ENCODE data around the gene LINGO4. TPM values are rescaled to one million over a fixed set of nuclear protein-coding genes. Genes with fewer than 3 reads are reported as not detected.
"Not testable (repeated sequence)": the region's sequence is repeated elsewhere in the genome, so short reads cannot be mapped to it uniquely, and the experiment has no call there.

LINGO4 gene
- total RNA-seq, 1 donor from 2014 or later: under 0.01 TPM

- no peaks in the 10 kb centered on the region for H3K36me3 ChIP-seq (ENCODE audit: control insufficient read depth in 3 of 3, insufficient read depth in 3 of 3, low read length in 3 of 3)
- H3K9me3 ChIP-seq (ENCODE audit: control insufficient read depth in 3 of 3, low read length in 3 of 3): no peaks in the 10 kb centered on the region
- no peaks in the 10 kb centered on the region for H3K27me3 ChIP-seq (ENCODE audit: control insufficient read depth in 3 of 3, insufficient read depth in 3 of 3, low read length in 3 of 3)
- peak overlapping the region; percentile 54 for H3K27ac ChIP-seq (ENCODE audit: low read depth, low read length)
- peak overlapping the region; percentile 85 to 99 (median 98) for H3K4me3 ChIP-seq (ENCODE audit: low read length in 3 of 3)
- H3K9ac ChIP-seq (ENCODE audit: low read depth in 1 of 3, low read length in 3 of 3): peak overlapping the region; percentile 75 to 84 (median 79)
- peaks cover 8 to 18% (median 9%) of the 10 kb centered on the region in 3 donors for H3K4me1 ChIP-seq (ENCODE audit: control insufficient read depth in 3 of 3, insufficient read depth in 3 of 3, low read length in 3 of 3)
These were observed 14.1 kb downstream of the LINGO4 start for GRCh38 chr1:151790940-151791651.

GRCh38 chr1:151790071-151790939 lies 14.9 kb downstream of the LINGO4 start, which contains the start of gene TDRKH:
TSS of gene TDRKH (minus strand) at chr1:151790500. CDS start at chr1:151783022, 7,478 bp downstream.
- Histone ChIP-seq H3K9ac (ENCODE audit: low read depth in 1 of 3, low read length in 3 of 3) (peak within 1 kb of the TSS; percentile 75 to 84 (median 81)), H3K27me3 (ENCODE audit: control insufficient read depth in 3 of 3, insufficient read depth in 3 of 3, low read length in 3 of 3) (no peaks in the 10 kb centered on the region), H3K36me3 (ENCODE audit: control insufficient read depth in 3 of 3, insufficient read depth in 3 of 3, low read length in 3 of 3) (no peaks in the 10 kb centered on the region), H3K9me3 (ENCODE audit: control insufficient read depth in 3 of 3, low read length in 3 of 3) (no peaks in the 10 kb centered on the region), H3K27ac (ENCODE audit: low read depth, low read length) (peak within 1 kb of the TSS; percentile 54), H3K4me3 (ENCODE audit: low read length in 3 of 3) (peak within 1 kb of the TSS; percentile 87 to 99 (median 98)), H3K4me1 (ENCODE audit: control insufficient read depth in 3 of 3, insufficient read depth in 3 of 3, low read length in 3 of 3) (peaks cover 8 to 18% (median 9%) of the 10 kb centered on the region in 3 donors)

DNA sequence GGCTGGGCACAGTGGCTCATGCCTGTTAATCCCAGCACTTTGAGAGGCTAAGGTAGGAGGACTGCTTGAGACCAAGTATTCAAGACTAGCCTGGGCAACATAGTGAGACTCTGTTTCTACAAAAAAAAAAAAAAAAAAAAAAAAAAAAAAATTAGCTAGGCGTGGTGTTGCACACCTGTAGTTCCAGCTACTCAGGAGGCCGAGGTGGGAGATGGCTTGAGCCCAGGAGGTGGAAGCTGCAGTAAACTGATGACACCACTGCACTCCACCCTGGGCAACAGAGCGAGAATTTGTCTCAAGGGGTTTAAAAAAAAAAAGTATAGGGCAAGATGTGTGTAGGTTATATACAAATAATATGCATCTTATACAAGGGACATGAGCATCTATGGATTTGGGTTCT lies 17.5 kb downstream of the LINGO4 start:
- H3K36me3 ChIP-seq (ENCODE audit: control insufficient read depth in 3 of 3, insufficient read depth in 3 of 3, low read length in 3 of 3): no peaks in the 10 kb centered on the region
- H3K27me3 ChIP-seq (ENCODE audit: control insufficient read depth in 3 of 3, insufficient read depth in 3 of 3, low read length in 3 of 3): no peaks in the 10 kb centered on the region
- no peak overlapping the region for H3K27ac ChIP-seq (ENCODE audit: low read depth, low read length)
- H3K9me3 ChIP-seq (ENCODE audit: control insufficient read depth in 3 of 3, low read length in 3 of 3): no peaks in the 10 kb centered on the region
- peaks cover 8 to 18% (median 9%) of the 10 kb centered on the region in 3 donors for H3K4me1 ChIP-seq (ENCODE audit: control insufficient read depth in 3 of 3, insufficient read depth in 3 of 3, low read length in 3 of 3)
- no peak overlapping the region for H3K9ac ChIP-seq (ENCODE audit: low read depth in 1 of 3, low read length in 3 of 3)
- H3K4me3 ChIP-seq (ENCODE audit: low read length in 3 of 3): no peak overlapping the region

DNA sequence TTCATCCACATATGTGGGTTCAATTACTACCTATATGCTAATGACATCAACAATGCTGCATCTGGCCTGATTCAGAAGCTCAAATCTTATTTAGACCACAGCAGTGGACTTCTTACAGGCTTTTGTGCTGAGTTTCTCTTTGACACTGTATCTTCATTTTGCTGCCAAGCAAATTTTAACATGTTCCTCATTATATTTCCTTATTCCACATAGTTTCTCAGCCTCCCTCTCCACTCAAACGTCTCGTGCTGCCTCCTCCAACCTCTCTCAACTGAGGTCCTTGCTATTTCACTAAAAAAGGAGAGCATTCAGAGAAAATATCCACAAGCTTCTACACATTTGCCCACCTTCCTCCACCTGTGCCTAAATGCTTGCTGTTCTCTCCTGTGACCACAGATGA lies 21.4 kb downstream of the LINGO4 start:
- Histone ChIP-seq H3K9me3 (ENCODE audit: control insufficient read depth in 3 of 3, low read length in 3 of 3) (no peaks in the 10 kb centered on the region), H3K4me1 (ENCODE audit: control insufficient read depth in 3 of 3, insufficient read depth in 3 of 3, low read length in 3 of 3) (peaks cover 0 to 2% (median 0%) of the 10 kb centered on the region in 3 donors), H3K4me3 (ENCODE audit: low read length in 3 of 3) (no peak overlapping the region), H3K27ac (ENCODE audit: low read depth, low read length) (no peak overlapping the region), H3K9ac (ENCODE audit: low read depth in 1 of 3, low read length in 3 of 3) (no peak overlapping the region), H3K36me3 (ENCODE audit: control insufficient read depth in 3 of 3, insufficient read depth in 3 of 3, low read length in 3 of 3) (peaks cover under 1 to 17% (median 16%) of the 10 kb centered on the region in 3 donors), H3K27me3 (ENCODE audit: control insufficient read depth in 3 of 3, insufficient read depth in 3 of 3, low read length in 3 of 3) (no peaks in the 10 kb centered on the region)

- Histone ChIP-seq H3K4me3 (ENCODE audit: low read length in 3 of 3) (no peak overlapping the region), H3K9ac (ENCODE audit: low read depth in 1 of 3, low read length in 3 of 3) (no peak overlapping the region), H3K9me3 (ENCODE audit: control insufficient read depth in 3 of 3, low read length in 3 of 3) (no peaks in the 10 kb centered on the region), H3K27ac (ENCODE audit: low read depth, low read length) (no peak overlapping the region), H3K36me3 (ENCODE audit: control insufficient read depth in 3 of 3, insufficient read depth in 3 of 3, low read length in 3 of 3) (peaks cover 3 to 24% (median 20%) of the 10 kb centered on the region in 3 donors), H3K27me3 (ENCODE audit: control insufficient read depth in 3 of 3, insufficient read depth in 3 of 3, low read length in 3 of 3) (no peaks in the 10 kb centered on the region), H3K4me1 (ENCODE audit: control insufficient read depth in 3 of 3, insufficient read depth in 3 of 3, low read length in 3 of 3) (no peaks in the 10 kb centered on the region)
These were observed 22.5 kb downstream of the LINGO4 start for GRCh38 chr1:151782741-151783140.

GRCh38 chr1:151782026-151782425 lies 23.2 kb downstream of the LINGO4 start:
- not testable (repeated sequence) for H3K9ac ChIP-seq (ENCODE audit: low read depth in 1 of 3, low read length in 3 of 3); H3K4me1 ChIP-seq (ENCODE audit: control insufficient read depth in 3 of 3, insufficient read depth in 3 of 3, low read length in 3 of 3)
- peaks cover 3 to 24% (median 20%) of the 10 kb centered on the region in 3 donors for H3K36me3 ChIP-seq (ENCODE audit: control insufficient read depth in 3 of 3, insufficient read depth in 3 of 3, low read length in 3 of 3)

DNA sequence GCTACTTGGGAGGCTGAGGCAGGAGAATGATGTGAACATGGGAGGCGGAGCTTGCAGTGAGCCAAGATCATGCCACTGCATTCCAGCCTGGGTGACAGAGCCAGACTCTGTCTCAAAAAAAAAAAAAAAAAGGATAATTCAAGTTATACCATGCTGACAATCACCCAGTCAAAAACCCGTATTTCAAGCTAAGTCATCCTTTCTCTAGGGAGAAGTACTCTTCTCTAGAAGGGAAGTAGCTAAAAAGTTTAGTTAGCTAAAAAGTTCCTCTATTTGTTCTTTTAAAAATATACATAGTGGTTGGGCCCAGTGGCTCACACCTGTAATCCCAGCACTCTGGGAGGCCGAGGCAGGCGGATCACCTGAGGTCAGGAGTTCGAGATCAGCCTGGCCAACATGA lies 24.5 kb downstream of the LINGO4 start:
- peaks cover 3 to 30% (median 29%) of the 10 kb centered on the region in 3 donors for H3K36me3 ChIP-seq (ENCODE audit: control insufficient read depth in 3 of 3, insufficient read depth in 3 of 3, low read length in 3 of 3)
- H3K9ac ChIP-seq (ENCODE audit: low read depth in 1 of 3, low read length in 3 of 3); H3K4me3 ChIP-seq (ENCODE audit: low read length in 3 of 3); H3K27me3 ChIP-seq (ENCODE audit: control insufficient read depth in 3 of 3, insufficient read depth in 3 of 3, low read length in 3 of 3); H3K4me1 ChIP-seq (ENCODE audit: control insufficient read depth in 3 of 3, insufficient read depth in 3 of 3, low read length in 3 of 3); H3K9me3 ChIP-seq (ENCODE audit: control insufficient read depth in 3 of 3, low read length in 3 of 3); H3K27ac ChIP-seq (ENCODE audit: low read depth, low read length): not testable (repeated sequence)

More at GRCh38 chr1:151782026-151782425, 23.2 kb downstream of the LINGO4 start:
- not testable (repeated sequence) for H3K27ac ChIP-seq (ENCODE audit: low read depth, low read length); H3K4me3 ChIP-seq (ENCODE audit: low read length in 3 of 3); H3K9me3 ChIP-seq (ENCODE audit: control insufficient read depth in 3 of 3, low read length in 3 of 3); H3K27me3 ChIP-seq (ENCODE audit: control insufficient read depth in 3 of 3, insufficient read depth in 3 of 3, low read length in 3 of 3)

DNA sequence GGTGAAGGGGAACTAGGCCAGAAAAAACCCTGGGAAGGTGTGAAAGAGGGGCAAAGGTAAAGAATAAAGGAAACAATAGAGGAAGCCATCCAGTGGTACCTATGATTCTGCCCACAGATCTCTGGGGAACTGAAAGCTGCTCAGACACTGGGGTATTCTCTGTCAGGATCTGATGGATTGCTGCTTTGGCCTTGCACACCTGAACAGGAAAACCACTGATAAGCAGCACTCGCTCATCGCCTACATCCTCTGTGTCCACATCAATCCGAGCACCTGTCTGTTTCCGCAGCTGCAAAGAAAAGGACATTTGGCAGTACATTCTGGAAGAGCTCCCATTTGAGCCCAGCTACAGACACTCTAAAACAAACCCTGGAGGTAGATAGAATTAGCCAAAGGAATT lies 25.4 kb downstream of the LINGO4 start:
- Histone ChIP-seq H3K9ac (ENCODE audit: low read depth in 1 of 3, low read length in 3 of 3) (no peak overlapping the region), H3K9me3 (ENCODE audit: control insufficient read depth in 3 of 3, low read length in 3 of 3) (no peaks in the 10 kb centered on the region), H3K36me3 (ENCODE audit: control insufficient read depth in 3 of 3, insufficient read depth in 3 of 3, low read length in 3 of 3) (peaks cover 4 to 38% (median 34%) of the 10 kb centered on the region in 3 donors)

GRCh38 chr1:151777317-151777716 lies 27.9 kb downstream of the LINGO4 start:
- no peaks in the 10 kb centered on the region for H3K9me3 ChIP-seq (ENCODE audit: control insufficient read depth in 3 of 3, low read length in 3 of 3)
- H3K4me1 ChIP-seq (ENCODE audit: control insufficient read depth in 3 of 3, insufficient read depth in 3 of 3, low read length in 3 of 3): no peaks in the 10 kb centered on the region
- H3K9ac ChIP-seq (ENCODE audit: low read depth in 1 of 3, low read length in 3 of 3): no peak overlapping the region
- H3K27me3 ChIP-seq (ENCODE audit: control insufficient read depth in 3 of 3, insufficient read depth in 3 of 3, low read length in 3 of 3): no peaks in the 10 kb centered on the region
- no peak overlapping the region for H3K27ac ChIP-seq (ENCODE audit: low read depth, low read length)
- H3K4me3 ChIP-seq (ENCODE audit: low read length in 3 of 3): no peak overlapping the region
- peaks cover 10 to 52% (median 52%) of the 10 kb centered on the region in 3 donors for H3K36me3 ChIP-seq (ENCODE audit: control insufficient read depth in 3 of 3, insufficient read depth in 3 of 3, low read length in 3 of 3)

More for the DNA sequence above, 25.4 kb downstream of the LINGO4 start:
- Histone ChIP-seq H3K27me3 (ENCODE audit: control insufficient read depth in 3 of 3, insufficient read depth in 3 of 3, low read length in 3 of 3) (no peaks in the 10 kb centered on the region), H3K4me3 (ENCODE audit: low read length in 3 of 3) (no peak overlapping the region), H3K27ac (ENCODE audit: low read depth, low read length) (no peak overlapping the region), H3K4me1 (ENCODE audit: control insufficient read depth in 3 of 3, insufficient read depth in 3 of 3, low read length in 3 of 3) (no peaks in the 10 kb centered on the region)

GRCh38 chr1:151776665-151777062 lies 28.6 kb downstream of the LINGO4 start:
- Histone ChIP-seq H3K27me3 (ENCODE audit: control insufficient read depth in 3 of 3, insufficient read depth in 3 of 3, low read length in 3 of 3) (no peaks in the 10 kb centered on the region), H3K27ac (ENCODE audit: low read depth, low read length) (no peak overlapping the region), H3K4me1 (ENCODE audit: control insufficient read depth in 3 of 3, insufficient read depth in 3 of 3, low read length in 3 of 3) (no peaks in the 10 kb centered on the region), H3K36me3 (ENCODE audit: control insufficient read depth in 3 of 3, insufficient read depth in 3 of 3, low read length in 3 of 3) (peaks cover 10 to 51% (median 48%) of the 10 kb centered on the region in 3 donors), H3K9me3 (ENCODE audit: control insufficient read depth in 3 of 3, low read length in 3 of 3) (no peaks in the 10 kb centered on the region), H3K4me3 (ENCODE audit: low read length in 3 of 3) (no peak overlapping the region), H3K9ac (ENCODE audit: low read depth in 1 of 3, low read length in 3 of 3) (no peak overlapping the region)

All from skeletal muscle tissue (tissue), 4 donors.